Panc1 (cell line): ENCODE measurements around the gene GALNT10.

Source experiments
- CTCF ChIP-seq: fragments of 450-650 bp; IDR thresholded peaks from 2 replicates; pipeline ENCODE4 v1.5.1; 2017; ENCODE audit warnings: mild to moderate bottlenecking
- POLR2AphosphoS5 ChIP-seq: IDR thresholded peaks from 2 replicates; pipeline ENCODE4 v1.6.1; 2012; ENCODE audit warnings: mild to moderate bottlenecking, low read depth, low read length, moderate library complexity
- REST ChIP-seq, 2 experiments: IDR thresholded peaks; 2 replicates each; pipeline ENCODE4 v1.6.1; 2011 to 2012; ENCODE audit warnings: low read depth in 2 of 2, control low read depth in 1 of 2, low read length in 1 of 2, mild to moderate bottlenecking in 1 of 2, moderate library complexity in 1 of 2; ENCODE audit not compliant: insufficient read depth in 1 of 2
- SIN3A ChIP-seq: IDR thresholded peaks from 2 replicates; pipeline ENCODE4 v1.6.1; 2012; ENCODE audit warnings: low read depth, mild to moderate bottlenecking, low read length, moderate library complexity, borderline replicate concordance; ENCODE audit not compliant: insufficient read depth
- TCF7L2 ChIP-seq: IDR thresholded peaks from 2 replicates; pipeline ENCODE4 v1.6.1; 2011; ENCODE audit warnings: mild to moderate bottlenecking, low read depth, low read length, inconsistent platforms

GRCh38 chr5:154334406-154335064 lies 144.0 kb downstream of the GALNT10 start:
- no peak for TF ChIP-seq CTCF
- TF ChIP-seq REST (IDR thresholded peaks at IDR 0.05; ENCODE audit: insufficient read depth in 1 of 2, low read depth in 2 of 2, low read length in 1 of 2): no peak
- TF ChIP-seq TCF7L2: no peak
- no peak for TF ChIP-seq POLR2AphosphoS5
- no peak for TF ChIP-seq SIN3A
